ENCODE measurements around the gene SPTLC3.

SPTLC3 gene

GRCh38 chr20:13140775-13141174 lies 132.0 kb downstream of the SPTLC3 start:
- DNase-seq (ENCODE audit: low read depth), result no peak

GRCh38 chr20:13141546-13141945 lies 132.8 kb downstream of the SPTLC3 start:
- DNase-seq (ENCODE audit: low read depth), result no peak

- no peak for DNase-seq (ENCODE audit: low read depth)
These were observed 133.4 kb downstream of the SPTLC3 start for GRCh38 chr20:13142143-13142542.

GRCh38 chr20:13147071-13147963 lies 138.5 kb downstream of the SPTLC3 start:
- no peak for DNase-seq (ENCODE audit: low read depth)

GRCh38 chr20:13147971-13148370 lies 139.2 kb downstream of the SPTLC3 start:
- DNase-seq (ENCODE audit: low read depth), result no peak

GRCh38 chr20:13148402-13148801 lies 139.6 kb downstream of the SPTLC3 start:
- DNase-seq (ENCODE audit: low read depth), result no peak

GRCh38 chr20:13148961-13149360 lies 140.2 kb downstream of the SPTLC3 start:
- DNase-seq (ENCODE audit: low read depth), result no peak

GRCh38 chr20:13149371-13150105 lies 140.8 kb downstream of the SPTLC3 start:
- no peak for DNase-seq (ENCODE audit: low read depth)

- no peak for DNase-seq (ENCODE audit: low read depth)
These were observed 149.6 kb downstream of the SPTLC3 start for GRCh38 chr20:13158369-13158768.

GRCh38 chr20:13159889-13160288 lies 151.1 kb downstream of the SPTLC3 start:
- no peak for DNase-seq (ENCODE audit: low read depth)

- DNase-seq (ENCODE audit: low read depth), result no peak
These were observed 156.4 kb downstream of the SPTLC3 start for GRCh38 chr20:13165203-13165602.

GRCh38 chr20:13166011-13166410 lies 157.2 kb downstream of the SPTLC3 start:
- no peak for DNase-seq (ENCODE audit: low read depth)

- DNase-seq (ENCODE audit: low read depth), result no peak
These were observed 157.7 kb downstream of the SPTLC3 start for GRCh38 chr20:13166437-13166836.

GRCh38 chr20:13169086-13169485 lies 160.3 kb downstream of the SPTLC3 start:
- no peak for DNase-seq (ENCODE audit: low read depth)

GRCh38 chr20:13170771-13171170 lies 162.0 kb downstream of the SPTLC3 start:
- no peak for DNase-seq (ENCODE audit: low read depth)

- no peak for DNase-seq (ENCODE audit: low read depth)
These were observed 164.4 kb downstream of the SPTLC3 start for GRCh38 chr20:13173201-13173600.

- DNase-seq (ENCODE audit: low read depth), result no peak
These were observed 165.6 kb downstream of the SPTLC3 start for GRCh38 chr20:13174402-13174801.

- DNase-seq (ENCODE audit: low read depth), result no peak
These were observed 172.5 kb downstream of the SPTLC3 start for GRCh38 chr20:13180986-13181889.

GRCh38 chr20:13183005-13183404 lies 174.2 kb downstream of the SPTLC3 start:
- no peak for DNase-seq (ENCODE audit: low read depth)

GRCh38 chr20:13186043-13186774 lies 177.4 kb downstream of the SPTLC3 start:
- DNase-seq (ENCODE audit: low read depth), result no peak

- DNase-seq (ENCODE audit: low read depth), result no peak
These were observed 179.1 kb downstream of the SPTLC3 start for GRCh38 chr20:13187899-13188298.

GRCh38 chr20:13199279-13199678 lies 190.5 kb downstream of the SPTLC3 start:
- DNase-seq (ENCODE audit: low read depth), result no peak
